Activated CD4-positive, alpha-beta T cell treated with anti-CD3 and anti-CD28 coated beads, Interleukin-2, amount 10 ng/mL, durations not matched to agents 7 days and 5 days (primary cell): Measurements from ENCODE around the gene RHEX. TPM values are rescaled to one million over a fixed set of nuclear protein-coding genes. Genes with fewer than 3 reads are reported as not detected.

Experiments
- CTCF ChIA-PET: fragments of 350-600 bp; sonication (Branson Sonifier 250); formaldehyde crosslinking; loops from one replicate; lab custom pipeline; 2021; ENCODE audit warnings: antibody characterized with exemption; lab: Charles Lee
- POLR2A ChIA-PET: fragments of 350-600 bp; sonication (Branson Sonifier 250); formaldehyde crosslinking; loops from one replicate; lab custom pipeline; 2021; ENCODE audit warnings: antibody characterized with exemption; lab: Charles Lee
- DNase-seq: peaks from one replicate; pipeline ENCODE4 v3.0.0-alpha.2; 2020
- H3K27ac Mint-ChIP-seq: one replicate; pipeline ENCODE4 v1.8.0; 2021; ENCODE audit warnings: mild to moderate bottlenecking, moderate library complexity, mixed read lengths
- H3K27me3 Mint-ChIP-seq: one replicate; pipeline ENCODE4 v1.8.0; 2021; ENCODE audit warnings: mixed read lengths
- H3K36me3 Mint-ChIP-seq: one replicate; pipeline ENCODE4 v1.8.0; 2021; ENCODE audit warnings: low read depth, mixed read lengths
- H3K4me1 Mint-ChIP-seq: one replicate; pipeline ENCODE4 v1.8.0; 2021; ENCODE audit warnings: mixed read lengths
- H3K4me3 Mint-ChIP-seq: one replicate; pipeline ENCODE4 v1.8.0; 2021; ENCODE audit warnings: mild to moderate bottlenecking, moderate library complexity, mixed read lengths
- H3K9me3 Mint-ChIP-seq: one replicate; pipeline ENCODE4 v1.8.0; 2021; ENCODE audit warnings: mixed read lengths
- total RNA-seq, 2 experiments: library from RNA; stranded (reverse); gene quantifications; one replicate each; pipeline ENCODE4 v1.2.3, GENCODE V29; 2021

Gene RHEX
- total RNA-seq, 2 experiments from 2014 or later = not detected

DNA sequence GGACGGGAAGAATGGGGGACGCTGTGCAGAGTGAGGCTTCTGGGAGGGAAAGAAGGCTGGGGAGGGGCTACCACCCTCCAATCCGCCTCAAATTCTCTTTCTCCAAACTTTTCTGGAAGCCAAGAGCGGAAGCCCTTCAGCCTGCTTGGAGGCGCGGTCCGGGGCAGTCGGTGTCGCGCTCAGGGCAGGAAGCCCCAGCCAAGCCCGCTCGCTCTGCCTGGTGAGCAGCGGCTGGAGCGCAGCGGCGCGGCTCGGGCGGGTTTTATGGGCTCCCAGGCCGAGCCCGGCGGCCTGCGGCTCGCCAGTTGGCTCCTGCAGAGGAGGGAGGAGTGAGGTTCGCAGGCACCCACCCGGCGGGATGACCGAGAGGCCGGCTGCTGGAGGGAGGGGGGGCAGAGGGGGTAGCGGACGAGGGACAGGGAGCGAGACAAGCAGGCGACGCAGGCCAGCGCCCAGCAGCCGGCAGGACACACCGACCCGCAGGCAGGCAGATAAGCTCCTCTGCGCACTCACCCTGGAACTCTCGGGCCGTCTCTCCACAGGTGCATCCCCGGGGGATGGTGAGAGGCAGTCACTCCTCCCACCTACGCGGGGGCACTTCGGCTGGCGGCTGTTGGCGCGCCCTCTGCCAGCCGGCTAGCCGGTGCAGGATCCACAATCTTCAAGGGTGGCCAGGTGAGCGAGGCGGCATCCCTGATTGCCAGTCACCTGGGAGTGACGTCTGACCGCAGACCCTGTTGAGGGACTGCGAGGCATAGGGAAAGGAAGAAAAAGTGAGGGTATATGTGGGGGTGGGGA, 64.4 kb downstream of the RHEX start, which contains the start of gene AVPR1B:
Gene AVPR1B (minus strand): TSS at position 238 of the 798 bp plus-strand sequence. CDS start 498 bp downstream, outside the sequence.
- H3K4me1 Mint-ChIP-seq = peaks cover 16% of the 10 kb centered on the region
- H3K27ac Mint-ChIP-seq = no peak within 1 kb of the TSS
- peaks cover 58% of the 10 kb centered on the region for H3K27me3 Mint-ChIP-seq
- H3K9me3 Mint-ChIP-seq = peaks cover 12% of the 10 kb centered on the region
- peaks cover 3% of the 10 kb centered on the region for H3K36me3 Mint-ChIP-seq
- CTCF ChIA-PET = interaction anchor here (0.5 kb wide), 1 partner anchor 403 kb away, joined by 3 read pairs; no protein-coding TSS in a partner anchor
- peak within 1 kb of the TSS; percentile 44 for H3K4me3 Mint-ChIP-seq
- DNase-seq = no peak
- POLR2A ChIA-PET = no interaction called here

DNA sequence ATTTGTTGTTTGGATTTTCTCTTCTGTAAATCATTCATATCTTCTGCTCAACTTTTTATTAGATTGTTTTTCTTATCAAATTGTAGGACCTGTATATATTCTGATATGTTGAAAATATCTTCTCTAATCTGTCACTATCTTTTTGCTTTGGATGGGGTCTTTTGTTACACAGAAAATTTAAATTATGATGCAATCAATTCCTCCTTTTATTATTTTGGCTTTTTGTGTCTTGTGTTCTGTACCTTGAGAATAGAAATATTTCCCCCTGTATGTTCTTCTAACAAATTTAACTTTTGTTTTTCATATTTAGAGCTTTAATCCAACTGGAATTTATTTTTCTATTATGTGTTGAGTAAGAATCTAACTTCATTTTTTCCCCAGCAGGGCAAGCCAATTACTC, 67.4 kb downstream of the RHEX start:
- H3K36me3 Mint-ChIP-seq = peaks cover 3% of the 10 kb centered on the region
- H3K27ac Mint-ChIP-seq = no peak overlapping the region
- H3K9me3 Mint-ChIP-seq = peaks cover 14% of the 10 kb centered on the region
- CTCF ChIA-PET = interaction anchor here (0.5 to 0.7 kb wide), 2 partner anchors 10 to 498 kb away, joined by 3 read pairs; no protein-coding TSS in a partner anchor
- H3K4me3 Mint-ChIP-seq = no peak overlapping the region
- peaks cover 62% of the 10 kb centered on the region for H3K27me3 Mint-ChIP-seq
- H3K4me1 Mint-ChIP-seq = peaks cover 16% of the 10 kb centered on the region
- POLR2A ChIA-PET = no interaction called here
- no peak for DNase-seq

DNA sequence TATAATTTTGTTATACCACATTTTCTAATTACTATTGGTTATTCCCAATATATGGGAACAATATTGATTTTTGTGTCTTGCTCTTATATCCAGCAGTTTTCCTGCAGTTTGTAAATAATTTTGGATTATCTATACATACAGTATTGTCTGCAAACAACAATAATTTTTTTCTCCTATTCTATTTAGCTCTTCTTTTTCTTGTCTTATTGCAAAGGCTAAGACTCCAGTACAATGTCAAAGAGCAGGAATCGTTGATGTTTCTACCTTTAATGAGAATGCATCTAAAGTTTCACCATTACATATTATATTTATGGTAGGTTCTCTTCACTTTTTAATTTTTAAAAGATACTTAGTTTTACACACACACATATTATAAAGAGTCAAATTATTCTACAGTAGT, 68.3 kb downstream of the RHEX start:
- CTCF ChIA-PET = no interaction called here
- peaks cover 14% of the 10 kb centered on the region for H3K4me1 Mint-ChIP-seq
- POLR2A ChIA-PET = no interaction called here
- H3K27ac Mint-ChIP-seq = no peak overlapping the region
- no peak overlapping the region for H3K4me3 Mint-ChIP-seq
- peaks cover 3% of the 10 kb centered on the region for H3K36me3 Mint-ChIP-seq
- peaks cover 14% of the 10 kb centered on the region for H3K9me3 Mint-ChIP-seq
- no peak for DNase-seq
- H3K27me3 Mint-ChIP-seq = peaks cover 60% of the 10 kb centered on the region

GRCh38 chr1:206122686-206123085, 69.7 kb downstream of the RHEX start:
- Mint-ChIP-seq H3K36me3 (peaks cover 3% of the 10 kb centered on the region), H3K9me3 (peaks cover 14% of the 10 kb centered on the region), H3K4me1 (peaks cover 3% of the 10 kb centered on the region), H3K27ac (no peak overlapping the region), H3K4me3 (no peak overlapping the region), H3K27me3 (peaks cover 56% of the 10 kb centered on the region)
- CTCF ChIA-PET = no interaction called here
- POLR2A ChIA-PET = no interaction called here
- no peak for DNase-seq

- Mint-ChIP-seq H3K27ac (no peak overlapping the region), H3K27me3 (peaks cover 40% of the 10 kb centered on the region), H3K9me3 (peaks cover 13% of the 10 kb centered on the region), H3K4me3 (no peak overlapping the region), H3K36me3 (peaks cover 3% of the 10 kb centered on the region), H3K4me1 (no peaks in the 10 kb centered on the region)
- CTCF ChIA-PET = no interaction called here
- POLR2A ChIA-PET = no interaction called here
- no peak for DNase-seq
Observed at GRCh38 chr1:206125346-206125745, 72.4 kb downstream of the RHEX start.

- Mint-ChIP-seq H3K4me3 (no peak overlapping the region), H3K27ac (no peak overlapping the region), H3K4me1 (no peaks in the 10 kb centered on the region), H3K9me3 (peaks cover 3% of the 10 kb centered on the region), H3K36me3 (no peaks in the 10 kb centered on the region), H3K27me3 (peaks cover 28% of the 10 kb centered on the region)
- ChIA-PET POLR2A (no interaction called here), CTCF (interaction anchor here (0.7 to 1.5 kb wide), 2 partner anchors 12 to 950 kb away, joined by 3 to 5 read pairs; no protein-coding TSS in a partner anchor)
- no peak for DNase-seq
Observed at GRCh38 chr1:206127336-206127735, 74.4 kb downstream of the RHEX start.

- no peaks in the 10 kb centered on the region for H3K36me3 Mint-ChIP-seq
- H3K27me3 Mint-ChIP-seq = peaks cover 24% of the 10 kb centered on the region
- no peak for DNase-seq
- no peak overlapping the region for H3K4me3 Mint-ChIP-seq
- POLR2A ChIA-PET = no interaction called here
- H3K4me1 Mint-ChIP-seq = no peaks in the 10 kb centered on the region
- no peak overlapping the region for H3K27ac Mint-ChIP-seq
- CTCF ChIA-PET = interaction anchor here (1.5 kb wide), 1 partner anchor 11 kb away, joined by 3 read pairs; no protein-coding TSS in a partner anchor
- no peaks in the 10 kb centered on the region for H3K9me3 Mint-ChIP-seq
Observed at GRCh38 chr1:206128196-206128595, 75.2 kb downstream of the RHEX start.

GRCh38 chr1:206131037-206131436, 78.1 kb downstream of the RHEX start:
- H3K9me3 Mint-ChIP-seq = no peaks in the 10 kb centered on the region
- no peak overlapping the region for H3K4me3 Mint-ChIP-seq
- H3K4me1 Mint-ChIP-seq = no peaks in the 10 kb centered on the region
- ChIA-PET CTCF (interaction anchor here (0.6 kb wide), 1 partner anchor 960 kb away, joined by 3 read pairs; no protein-coding TSS in a partner anchor), POLR2A (no interaction called here)
- no peak overlapping the region for H3K27ac Mint-ChIP-seq
- no peaks in the 10 kb centered on the region for H3K36me3 Mint-ChIP-seq
- peaks cover 8% of the 10 kb centered on the region for H3K27me3 Mint-ChIP-seq
- no peak for DNase-seq

- ChIA-PET POLR2A (no interaction called here), CTCF (interaction anchor here (0.7 to 1.0 kb wide), 2 partner anchors 9 to 385 kb away, joined by 3 read pairs; no protein-coding TSS in a partner anchor)
- no peaks in the 10 kb centered on the region for H3K9me3 Mint-ChIP-seq
- H3K36me3 Mint-ChIP-seq = no peaks in the 10 kb centered on the region
- no peak overlapping the region for H3K4me3 Mint-ChIP-seq
- H3K27ac Mint-ChIP-seq = no peak overlapping the region
- DNase-seq = no peak
- peaks cover 14% of the 10 kb centered on the region for H3K27me3 Mint-ChIP-seq
- H3K4me1 Mint-ChIP-seq = no peaks in the 10 kb centered on the region
Observed at GRCh38 chr1:206133751-206134415, 80.9 kb downstream of the RHEX start.

GRCh38 chr1:206135248-206135647, 82.3 kb downstream of the RHEX start:
- Mint-ChIP-seq H3K4me3 (no peak overlapping the region), H3K27ac (no peak overlapping the region), H3K27me3 (peaks cover 20% of the 10 kb centered on the region), H3K4me1 (no peaks in the 10 kb centered on the region), H3K36me3 (no peaks in the 10 kb centered on the region), H3K9me3 (no peaks in the 10 kb centered on the region)
- ChIA-PET POLR2A (no interaction called here), CTCF (interaction anchor here (0.6 to 1.2 kb wide), 2 partner anchors 9 to 343 kb away, joined by 3 to 4 read pairs; no protein-coding TSS in a partner anchor)
- no peak for DNase-seq

GRCh38 chr1:206136241-206136640, 83.3 kb downstream of the RHEX start:
- CTCF ChIA-PET = interaction anchor here (1.2 kb wide), 1 partner anchor 344 kb away, joined by 4 read pairs; no protein-coding TSS in a partner anchor
- no peaks in the 10 kb centered on the region for H3K36me3 Mint-ChIP-seq

GRCh38 chr1:206142011-206142410, 89.0 kb downstream of the RHEX start:
- peaks cover 45% of the 10 kb centered on the region for H3K27me3 Mint-ChIP-seq
- no peak for DNase-seq
- ChIA-PET CTCF (interaction anchor here (1.5 kb wide), 1 partner anchor 8 kb away, joined by 3 read pairs; no protein-coding TSS in a partner anchor), POLR2A (no interaction called here)
- H3K4me1 Mint-ChIP-seq = peaks cover 4% of the 10 kb centered on the region
- no peaks in the 10 kb centered on the region for H3K9me3 Mint-ChIP-seq
- no peak overlapping the region for H3K4me3 Mint-ChIP-seq
- no peak overlapping the region for H3K27ac Mint-ChIP-seq
- H3K36me3 Mint-ChIP-seq = no peaks in the 10 kb centered on the region

More at GRCh38 chr1:206136241-206136640, 83.3 kb downstream of the RHEX start:
- no peak for DNase-seq
- no peak overlapping the region for H3K4me3 Mint-ChIP-seq
- H3K27ac Mint-ChIP-seq = no peak overlapping the region
- no peaks in the 10 kb centered on the region for H3K4me1 Mint-ChIP-seq
- POLR2A ChIA-PET = no interaction called here
- H3K9me3 Mint-ChIP-seq = no peaks in the 10 kb centered on the region
- H3K27me3 Mint-ChIP-seq = peaks cover 27% of the 10 kb centered on the region
